GM18858 (cell line): ENCODE results near the gene TMEM95.

ENCODE experiments used
- ATAC-seq: cut with Tn5 transposase; IDR thresholded peaks from one replicate; pipeline ENCODE4 v1.9.1; 2021; ENCODE audit not compliant: unreplicated experiment

Gene TMEM95

DNA sequence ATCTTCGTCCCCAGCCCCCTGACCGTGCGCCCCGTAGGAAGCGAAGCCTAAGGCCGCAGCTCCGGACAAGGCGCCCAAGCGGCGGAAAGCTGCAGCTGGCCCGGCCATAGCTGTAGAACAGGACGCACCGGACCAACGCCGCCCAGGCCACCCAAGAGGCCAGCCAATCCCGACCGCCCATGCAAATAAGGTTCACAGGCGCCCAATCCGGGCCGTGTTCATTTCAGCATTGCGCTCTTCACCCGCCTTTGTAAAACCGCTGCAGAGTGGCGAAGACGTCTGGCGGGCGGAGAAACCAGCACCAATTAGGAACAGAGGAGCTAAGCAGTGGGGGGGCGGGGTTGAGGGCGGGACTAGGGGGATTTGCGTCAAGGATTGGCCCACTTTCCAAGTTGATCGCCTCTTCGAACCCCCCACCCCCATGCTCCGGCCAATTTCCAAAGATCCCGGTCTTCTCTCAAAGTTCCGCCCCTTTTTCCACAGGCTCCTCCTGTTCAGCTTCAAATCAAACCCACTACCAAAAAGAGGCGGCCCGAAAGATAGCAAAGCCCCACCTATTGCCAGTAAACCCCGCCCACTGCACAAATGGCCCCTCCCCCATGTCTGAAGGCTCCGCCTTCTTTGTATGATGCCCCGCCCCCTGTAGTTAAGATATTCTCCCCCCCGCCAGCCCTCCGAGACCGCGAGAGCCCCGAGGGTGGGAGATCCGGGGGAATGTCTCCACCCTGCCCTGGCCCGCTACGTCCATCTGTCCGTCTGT, 49.2 kb downstream of the TMEM95 start, which contains the start of gene TMEM256:
TMEM256 (minus strand) TSS at position 121 of the 760 bp plus-strand sequence; CDS start at position 108, 13 bp downstream.
- ATAC-seq = peak; percentile 79

DNA sequence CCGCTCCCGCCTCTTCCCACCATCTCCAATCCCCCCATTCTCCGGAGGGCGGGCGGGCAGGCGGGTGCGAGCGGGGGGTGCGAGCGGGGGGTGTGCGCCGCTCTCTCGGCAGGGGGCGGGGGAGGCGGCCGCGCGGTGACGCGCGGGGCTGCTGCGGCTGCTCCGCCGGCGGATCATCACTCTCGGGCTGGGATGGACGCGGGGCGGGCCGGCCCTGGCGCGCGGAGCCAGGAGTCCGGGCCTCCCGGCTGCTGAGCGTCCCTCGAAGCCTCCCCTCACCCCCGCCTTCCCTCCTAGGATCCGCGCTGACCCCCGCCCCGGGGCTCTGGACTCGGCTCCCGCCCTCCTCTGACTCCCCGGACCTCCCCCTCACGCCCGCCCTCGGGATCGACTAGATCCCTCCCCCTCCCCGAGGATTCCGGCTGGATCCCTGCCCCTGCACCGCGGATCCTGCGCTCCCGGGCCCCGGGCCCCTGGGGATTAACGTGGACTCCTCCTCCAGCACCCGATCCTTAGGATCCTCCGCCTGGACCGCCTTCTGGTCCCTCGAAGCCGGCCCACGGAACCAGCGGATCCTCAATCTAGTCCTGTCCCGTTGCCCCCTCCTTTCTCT, 49.9 kb downstream of the TMEM95 start:
- no peak for ATAC-seq

DNA sequence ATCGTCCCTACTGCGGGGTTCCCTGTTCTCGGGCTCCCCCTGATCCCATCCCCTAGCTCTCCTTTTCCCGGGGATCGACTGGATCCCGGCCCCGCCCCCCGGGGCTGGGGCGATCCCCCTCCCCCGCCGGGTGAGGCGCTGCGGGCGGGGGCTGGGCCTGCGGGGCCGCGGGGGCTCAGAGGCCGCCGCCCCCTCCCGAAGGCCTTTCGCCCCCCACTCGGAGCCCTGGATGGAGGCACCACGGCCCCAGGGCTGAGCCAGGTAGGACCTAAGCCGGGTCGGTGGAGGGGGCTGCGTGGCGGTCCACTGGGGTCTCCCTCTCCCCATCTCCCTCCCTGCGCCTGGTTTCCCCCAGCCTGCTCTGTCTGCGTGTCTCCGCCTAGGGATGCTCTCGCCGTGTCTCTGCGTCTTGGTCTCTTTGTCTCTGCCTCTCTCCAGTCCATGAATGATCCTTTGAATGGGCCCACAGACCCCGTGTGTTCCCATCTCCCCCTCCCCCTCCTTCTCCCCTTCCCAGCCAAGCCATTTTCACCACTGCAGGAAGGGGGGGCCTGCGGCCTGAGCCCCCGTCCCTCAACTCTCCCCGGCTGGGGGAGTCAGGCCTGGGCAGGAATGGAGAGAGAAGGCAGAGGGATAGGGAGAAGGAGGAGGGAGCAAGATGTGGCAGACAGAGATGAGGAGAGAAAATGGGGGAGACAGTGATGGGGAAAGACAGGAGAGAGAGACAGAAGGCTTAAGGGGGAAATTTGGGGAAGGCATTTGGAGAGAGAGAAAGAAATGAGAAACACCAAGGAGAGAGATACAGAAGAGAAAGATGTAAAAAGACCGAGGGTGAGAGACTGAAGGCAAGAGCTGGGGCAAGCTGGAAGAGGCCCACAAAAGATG, 50.6 kb downstream of the TMEM95 start:
- no peak for ATAC-seq

DNA sequence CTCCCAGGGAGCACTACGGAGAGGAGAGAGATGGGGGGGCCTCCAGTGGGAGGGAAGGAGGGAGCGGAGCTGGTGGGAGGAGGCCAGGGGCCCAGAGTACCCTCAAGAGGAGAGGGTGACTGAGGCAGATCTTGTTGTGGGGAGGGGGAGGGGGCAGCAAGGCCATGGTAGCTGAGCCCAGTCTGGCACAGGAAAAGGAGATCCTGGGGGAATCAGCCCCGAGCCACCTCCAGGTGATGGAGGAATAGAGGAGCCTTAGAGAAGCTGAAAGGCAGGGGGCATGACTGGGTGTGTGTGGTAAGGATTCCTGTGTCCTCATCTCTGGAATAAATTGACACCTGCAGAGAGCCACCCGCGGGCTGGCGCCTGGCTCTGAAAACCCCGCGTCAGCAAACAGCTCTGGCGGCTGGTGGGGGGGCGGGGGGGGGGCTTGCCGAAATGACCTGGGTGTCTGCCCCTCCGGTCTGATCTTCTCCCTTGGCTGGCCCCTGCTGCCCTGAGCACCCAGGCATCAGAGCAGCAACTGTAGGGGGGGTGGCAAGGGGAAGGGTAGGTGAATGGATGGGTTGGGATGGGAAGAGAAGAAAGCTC, 51.4 kb downstream of the TMEM95 start:
- no peak for ATAC-seq
